Measurements from ENCODE around the gene FAM221B. TPM values are rescaled to one million over a fixed set of nuclear protein-coding genes. Genes with fewer than 3 reads are reported as not detected.

The FAM221B gene
- total and polyA plus RNA-seq, 2 experiments from 2014 or later, result 0.47 TPM; not detected in 1

DNA sequence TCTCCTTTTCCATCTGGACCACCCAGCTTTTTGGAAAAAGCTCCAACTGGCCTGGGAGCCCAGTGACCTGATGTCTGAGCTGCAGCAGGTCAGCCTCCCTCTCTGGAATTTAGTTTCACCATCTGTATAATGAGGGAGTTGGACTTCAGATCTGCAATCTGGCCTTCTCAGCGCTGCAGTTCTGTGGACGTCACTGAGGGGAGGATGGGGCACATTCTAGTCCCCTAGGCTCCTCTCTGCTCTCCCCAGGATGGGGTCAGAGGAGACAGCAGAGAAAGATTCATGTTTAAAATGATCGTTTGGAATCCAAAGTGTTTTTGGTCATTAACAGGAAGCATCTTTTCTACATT lies 31.4 kb upstream of the FAM221B start:
- Mint-ChIP-seq H3K27ac (no peak overlapping the region), H3K4me1 (peaks cover 6% of the 10 kb centered on the region; the same call in 2 of the 3 replicates), H3K9me3 (no peaks in the 10 kb centered on the region), H3K4me3 (no peak overlapping the region), H3K27me3 (ENCODE audit: insufficient read depth, low read depth, poor library complexity) (peaks cover 13% of the 10 kb centered on the region), H3K36me3 (ENCODE audit: low read depth) (no peaks in the 10 kb centered on the region)
- DNase-seq (ENCODE audit: low spot score), result no peak
- Histone ChIP-seq H3K4me3 (no peak overlapping the region), H3K4me2 (no peak overlapping the region), H3K27ac (ENCODE audit: low read depth) (no peak overlapping the region), H3K4me1 (ENCODE audit: insufficient read depth) (peaks cover 7% of the 10 kb centered on the region; the same call in 1 of the 2 replicates), H3K36me3 (ENCODE audit: insufficient read depth) (no peaks in the 10 kb centered on the region), H2AFZ (no peak overlapping the region), H4K20me1 (replicated peaks; ENCODE audit: insufficient read depth) (no peaks in the 10 kb centered on the region), H3F3A (replicated peaks; ENCODE audit: low read depth) (no peaks in the 10 kb centered on the region), H3K27me3 (ENCODE audit: insufficient read depth) (no peaks in the 10 kb centered on the region), H3K79me2 (replicated peaks; ENCODE audit: insufficient read depth) (no peaks in the 10 kb centered on the region), H3K9me2 (ENCODE audit: insufficient read depth) (no peaks in the 10 kb centered on the region)
- ATAC-seq, result no peak
- TF ChIP-seq JUNB (IDR thresholded peaks at IDR 0.05; ENCODE audit: unreplicated experiment), result no peak
- no peak for TF ChIP-seq EZH2 (IDR thresholded peaks at IDR 0.05; ENCODE audit: low read depth, unreplicated experiment)
- TF ChIP-seq POLR2AphosphoS5 (IDR thresholded peaks at IDR 0.05; ENCODE audit: low read depth), result no peak

DNA sequence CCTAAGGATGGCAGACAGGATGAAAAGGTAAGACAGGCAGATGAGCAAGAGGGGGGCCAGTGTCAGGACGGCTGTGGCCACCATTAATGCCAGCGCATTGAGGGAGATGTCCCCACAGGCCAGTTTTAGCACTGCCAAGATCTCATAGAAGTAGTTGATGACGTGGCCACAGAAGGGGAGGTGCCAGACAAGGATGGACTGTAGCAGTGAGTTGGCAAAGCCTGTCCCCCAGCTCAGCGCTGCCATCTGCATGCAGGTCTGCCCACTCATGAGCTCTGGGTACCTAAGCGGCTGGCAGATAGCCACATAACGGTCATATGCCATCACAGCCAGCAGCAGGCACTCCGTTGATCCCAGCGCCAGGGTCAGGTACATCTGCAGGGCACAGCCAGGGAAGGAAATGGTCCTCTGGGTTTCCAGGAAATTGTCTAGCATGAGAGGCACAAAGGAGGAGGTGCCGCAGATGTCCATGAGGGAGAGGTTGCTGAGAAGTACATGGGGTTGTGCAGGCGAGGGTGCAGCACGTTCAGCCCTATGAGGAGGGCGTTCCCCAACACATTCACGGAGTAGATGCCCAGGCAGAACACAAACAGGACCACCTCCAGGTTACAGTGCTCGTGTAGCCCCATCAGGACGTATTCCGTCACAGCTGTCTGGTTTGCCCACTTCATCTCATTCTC lies 30.9 kb upstream of the FAM221B start:
- no peak overlapping the region for H3K4me2 ChIP-seq
- no peak overlapping the region for H3K27ac Mint-ChIP-seq
- H3K79me2 ChIP-seq (replicated peaks; ENCODE audit: insufficient read depth), result no peaks in the 10 kb centered on the region
- no peaks in the 10 kb centered on the region for H3K9me3 Mint-ChIP-seq
- DNase-seq (ENCODE audit: low spot score) (no peak), ATAC-seq (peak; percentile 25; the same call in 2 of the 3 replicates)
- no peaks in the 10 kb centered on the region for H3K36me3 ChIP-seq (ENCODE audit: insufficient read depth)
- H3K4me3 ChIP-seq, result no peak overlapping the region
- H3K27me3 Mint-ChIP-seq (ENCODE audit: insufficient read depth, low read depth, poor library complexity), result peaks cover 13% of the 10 kb centered on the region
- no peaks in the 10 kb centered on the region for H3F3A ChIP-seq (replicated peaks; ENCODE audit: low read depth)
- no peaks in the 10 kb centered on the region for H3K9me2 ChIP-seq (ENCODE audit: insufficient read depth)
- no peak for TF ChIP-seq EZH2phosphoT487 (IDR thresholded peaks at IDR 0.05; ENCODE audit: unreplicated experiment)
- TF ChIP-seq, protein P1, sequence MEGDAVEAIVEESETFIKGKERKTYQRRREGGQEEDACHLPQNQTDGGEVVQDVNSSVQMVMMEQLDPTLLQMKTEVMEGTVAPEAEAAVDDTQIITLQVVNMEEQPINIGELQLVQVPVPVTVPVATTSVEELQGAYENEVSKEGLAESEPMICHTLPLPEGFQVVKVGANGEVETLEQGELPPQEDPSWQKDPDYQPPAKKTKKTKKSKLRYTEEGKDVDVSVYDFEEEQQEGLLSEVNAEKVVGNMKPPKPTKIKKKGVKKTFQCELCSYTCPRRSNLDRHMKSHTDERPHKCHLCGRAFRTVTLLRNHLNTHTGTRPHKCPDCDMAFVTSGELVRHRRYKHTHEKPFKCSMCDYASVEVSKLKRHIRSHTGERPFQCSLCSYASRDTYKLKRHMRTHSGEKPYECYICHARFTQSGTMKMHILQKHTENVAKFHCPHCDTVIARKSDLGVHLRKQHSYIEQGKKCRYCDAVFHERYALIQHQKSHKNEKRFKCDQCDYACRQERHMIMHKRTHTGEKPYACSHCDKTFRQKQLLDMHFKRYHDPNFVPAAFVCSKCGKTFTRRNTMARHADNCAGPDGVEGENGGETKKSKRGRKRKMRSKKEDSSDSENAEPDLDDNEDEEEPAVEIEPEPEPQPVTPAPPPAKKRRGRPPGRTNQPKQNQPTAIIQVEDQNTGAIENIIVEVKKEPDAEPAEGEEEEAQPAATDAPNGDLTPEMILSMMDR (conservative IDR thresholded peaks at IDR 0.05; ENCODE audit: low read depth in 2 of 2), result peak in 1 of 2 experiments; percentile 25; a peak in 2 of 4 replicates
- no peaks in the 10 kb centered on the region for H3K36me3 Mint-ChIP-seq (ENCODE audit: low read depth)
- no peaks in the 10 kb centered on the region for H4K20me1 ChIP-seq (replicated peaks; ENCODE audit: insufficient read depth)
- H3K4me1 ChIP-seq (ENCODE audit: insufficient read depth), result peaks cover 2% of the 10 kb centered on the region; the same call in 1 of the 2 replicates
- no peak overlapping the region for H2AFZ ChIP-seq
- H3K27ac ChIP-seq (ENCODE audit: low read depth), result no peak overlapping the region
- no peak overlapping the region for H3K4me3 Mint-ChIP-seq
- H3K4me1 Mint-ChIP-seq, result peaks cover 6% of the 10 kb centered on the region; the same call in 2 of the 3 replicates
- no peaks in the 10 kb centered on the region for H3K27me3 ChIP-seq (ENCODE audit: insufficient read depth)

DNA sequence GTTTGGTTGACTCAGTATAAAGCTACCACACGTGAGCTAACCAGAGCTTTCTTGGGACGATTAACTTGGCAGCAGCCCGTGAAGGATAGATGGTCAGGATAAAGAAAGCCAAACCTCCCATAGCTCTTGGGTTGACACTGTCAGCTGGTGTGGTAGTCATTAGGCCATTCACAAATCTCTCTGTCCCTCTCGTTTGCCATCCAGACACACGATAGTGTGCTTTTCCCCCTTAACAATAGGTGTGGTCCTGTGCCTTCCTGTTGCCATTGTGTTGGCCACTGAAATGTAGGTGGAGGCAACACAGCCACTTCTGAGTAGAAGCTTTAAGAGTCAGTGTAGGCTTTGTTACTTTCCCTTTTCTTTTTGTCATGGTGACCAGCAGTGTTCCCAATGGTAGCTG lies 29.9 kb upstream of the FAM221B start:
- H3K4me1 Mint-ChIP-seq, result peaks cover 6% of the 10 kb centered on the region; the same call in 2 of the 3 replicates
- H3K27ac ChIP-seq (ENCODE audit: low read depth), result no peak overlapping the region
- H4K20me1 ChIP-seq (replicated peaks; ENCODE audit: insufficient read depth), result no peaks in the 10 kb centered on the region
- no peak overlapping the region for H3K27ac Mint-ChIP-seq
- no peaks in the 10 kb centered on the region for H3K9me3 Mint-ChIP-seq
- H2AFZ ChIP-seq, result no peak overlapping the region
- ATAC-seq, result no peak
- no peaks in the 10 kb centered on the region for H3F3A ChIP-seq (replicated peaks; ENCODE audit: low read depth)
- H3K36me3 ChIP-seq (ENCODE audit: insufficient read depth), result no peaks in the 10 kb centered on the region
- H3K4me3 Mint-ChIP-seq, result no peak overlapping the region
- H3K79me2 ChIP-seq (replicated peaks; ENCODE audit: insufficient read depth), result no peaks in the 10 kb centered on the region
- no peak overlapping the region for H3K4me3 ChIP-seq
- H3K4me2 ChIP-seq, result no peak overlapping the region
- DNase-seq (ENCODE audit: low spot score), result no peak
- peaks cover 13% of the 10 kb centered on the region for H3K27me3 Mint-ChIP-seq (ENCODE audit: insufficient read depth, low read depth, poor library complexity)
- no peaks in the 10 kb centered on the region for H3K9me2 ChIP-seq (ENCODE audit: insufficient read depth)
- no peaks in the 10 kb centered on the region for H3K27me3 ChIP-seq (ENCODE audit: insufficient read depth)
- no peaks in the 10 kb centered on the region for H3K4me1 ChIP-seq (ENCODE audit: insufficient read depth)
- TF ChIP-seq NANOG (IDR thresholded peaks at IDR 0.05; ENCODE audit: borderline replicate concordance), result no peak
- TF ChIP-seq, protein P2, sequence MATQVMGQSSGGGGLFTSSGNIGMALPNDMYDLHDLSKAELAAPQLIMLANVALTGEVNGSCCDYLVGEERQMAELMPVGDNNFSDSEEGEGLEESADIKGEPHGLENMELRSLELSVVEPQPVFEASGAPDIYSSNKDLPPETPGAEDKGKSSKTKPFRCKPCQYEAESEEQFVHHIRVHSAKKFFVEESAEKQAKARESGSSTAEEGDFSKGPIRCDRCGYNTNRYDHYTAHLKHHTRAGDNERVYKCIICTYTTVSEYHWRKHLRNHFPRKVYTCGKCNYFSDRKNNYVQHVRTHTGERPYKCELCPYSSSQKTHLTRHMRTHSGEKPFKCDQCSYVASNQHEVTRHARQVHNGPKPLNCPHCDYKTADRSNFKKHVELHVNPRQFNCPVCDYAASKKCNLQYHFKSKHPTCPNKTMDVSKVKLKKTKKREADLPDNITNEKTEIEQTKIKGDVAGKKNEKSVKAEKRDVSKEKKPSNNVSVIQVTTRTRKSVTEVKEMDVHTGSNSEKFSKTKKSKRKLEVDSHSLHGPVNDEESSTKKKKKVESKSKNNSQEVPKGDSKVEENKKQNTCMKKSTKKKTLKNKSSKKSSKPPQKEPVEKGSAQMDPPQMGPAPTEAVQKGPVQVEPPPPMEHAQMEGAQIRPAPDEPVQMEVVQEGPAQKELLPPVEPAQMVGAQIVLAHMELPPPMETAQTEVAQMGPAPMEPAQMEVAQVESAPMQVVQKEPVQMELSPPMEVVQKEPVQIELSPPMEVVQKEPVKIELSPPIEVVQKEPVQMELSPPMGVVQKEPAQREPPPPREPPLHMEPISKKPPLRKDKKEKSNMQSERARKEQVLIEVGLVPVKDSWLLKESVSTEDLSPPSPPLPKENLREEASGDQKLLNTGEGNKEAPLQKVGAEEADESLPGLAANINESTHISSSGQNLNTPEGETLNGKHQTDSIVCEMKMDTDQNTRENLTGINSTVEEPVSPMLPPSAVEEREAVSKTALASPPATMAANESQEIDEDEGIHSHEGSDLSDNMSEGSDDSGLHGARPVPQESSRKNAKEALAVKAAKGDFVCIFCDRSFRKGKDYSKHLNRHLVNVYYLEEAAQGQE (IDR thresholded peaks at IDR 0.05; ENCODE audit: unreplicated experiment), result no peak
- H3K36me3 Mint-ChIP-seq (ENCODE audit: low read depth), result no peaks in the 10 kb centered on the region

Data from GM23338 (cell line).